HG03520 (cell line): ENCODE measurements around the gene CAMKMT.

Source experiments
- ATAC-seq: cut with Tn5 transposase; IDR thresholded peaks from one replicate; pipeline ENCODE4 v1.9.1; 2021; ENCODE audit warnings: mild to moderate bottlenecking, moderate library complexity; ENCODE audit not compliant: unreplicated experiment

The CAMKMT gene

DNA sequence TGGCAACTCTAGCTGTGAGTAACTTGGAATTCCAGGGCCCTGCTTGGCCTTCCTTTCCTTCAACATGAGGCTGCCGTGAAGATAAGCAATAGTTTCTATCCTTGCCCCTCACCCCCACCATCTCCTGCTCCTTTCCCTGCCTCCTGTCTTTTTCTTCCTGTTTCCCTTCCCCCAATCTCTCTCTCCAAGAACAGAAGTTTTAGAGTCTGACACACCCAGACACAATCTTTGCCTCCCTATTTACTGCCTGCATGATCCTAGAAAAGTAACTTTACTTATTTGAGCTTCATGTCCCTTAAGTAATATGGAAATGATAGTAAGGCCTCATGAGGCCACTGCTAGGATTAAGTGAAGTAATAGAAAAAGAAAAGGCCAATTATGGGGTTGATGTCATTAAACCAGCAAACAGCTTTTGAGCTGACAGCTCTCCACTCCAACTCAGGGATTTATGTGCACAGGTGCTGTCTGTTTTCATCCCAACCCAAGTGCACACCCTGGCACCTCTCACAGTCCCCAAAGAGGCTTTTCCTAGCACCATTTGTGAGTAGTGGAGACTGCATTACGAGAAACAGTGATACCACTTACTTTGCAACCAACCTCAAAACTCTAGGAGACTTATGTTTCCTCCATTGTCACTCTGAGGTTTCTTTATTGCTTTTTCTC lies 456.1 kb downstream of the CAMKMT start:
- ATAC-seq, result no peak

GRCh38 chr2:44819061-44819460 lies 457.3 kb downstream of the CAMKMT start:
- ATAC-seq, result no peak

GRCh38 chr2:44821500-44821899 lies 459.8 kb downstream of the CAMKMT start:
- ATAC-seq, result no peak

DNA sequence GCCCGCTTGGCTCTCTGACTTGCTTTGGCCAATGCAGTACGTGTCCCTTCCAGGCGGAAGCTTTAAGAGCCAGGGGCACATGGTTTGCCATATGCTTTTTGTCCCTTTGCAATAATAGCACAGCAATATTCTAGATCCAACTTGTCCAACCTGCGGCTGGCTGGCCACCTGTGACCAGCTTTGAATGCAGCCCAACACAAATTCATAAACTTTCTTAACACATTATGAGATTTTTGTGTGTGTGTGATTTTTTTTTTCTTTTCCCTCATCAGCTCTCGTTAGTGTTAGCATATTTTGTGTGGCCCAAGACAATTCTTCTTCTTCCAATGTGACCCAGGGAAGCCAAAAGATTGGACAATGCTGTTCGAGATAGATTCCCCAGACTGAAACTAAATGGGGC lies 460.4 kb downstream of the CAMKMT start:
- no peak for ATAC-seq
